Glutamatergic neuron (in vitro differentiated cells): Measurements from ENCODE around the gene NXNL2. TPM values are rescaled to one million over a fixed set of nuclear protein-coding genes. Genes with fewer than 3 reads are reported as not detected.

Experiments
- DNase-seq: peaks from one replicate; pipeline ENCODE4 v3.0.0; 2022
- H3K27ac Mint-ChIP-seq: one replicate; pipeline ENCODE4 v1.8.0; 2020; ENCODE audit warnings: mild to moderate bottlenecking, mixed read lengths, inconsistent platforms; ENCODE audit not compliant: unreplicated experiment
- H3K27me3 Mint-ChIP-seq: one replicate; pipeline ENCODE4 v1.8.0; 2020; ENCODE audit warnings: mild to moderate bottlenecking, moderate library complexity, mixed read lengths, inconsistent platforms; ENCODE audit not compliant: unreplicated experiment
- H3K36me3 Mint-ChIP-seq: one replicate; pipeline ENCODE4 v1.8.0; 2020; ENCODE audit warnings: mild to moderate bottlenecking, mixed read lengths, inconsistent platforms; ENCODE audit not compliant: unreplicated experiment
- H3K4me1 Mint-ChIP-seq: one replicate; pipeline ENCODE4 v1.8.0; 2020; ENCODE audit warnings: mild to moderate bottlenecking, low read depth, mixed read lengths, inconsistent platforms; ENCODE audit not compliant: unreplicated experiment
- H3K4me3 Mint-ChIP-seq: one replicate; pipeline ENCODE4 v1.8.0; 2020; ENCODE audit warnings: mild to moderate bottlenecking, mixed read lengths, inconsistent platforms; ENCODE audit not compliant: unreplicated experiment
- H3K9me3 Mint-ChIP-seq: one replicate; pipeline ENCODE4 v1.8.0; 2020; ENCODE audit warnings: mild to moderate bottlenecking, moderate library complexity, mixed read lengths, inconsistent platforms; ENCODE audit not compliant: unreplicated experiment
- CTCF ChIP-seq: fragments of 200-600 bp; sonication (generic); IDR thresholded peaks from one replicate; pipeline ENCODE4 v1.5.0; 2021; ENCODE audit not compliant: partially characterized antibody, unreplicated experiment
- total RNA-seq: library from RNA; stranded (reverse); fragmentation: NEBNext Ultra II Directional; extraction: Animal tissue kit (Norgen Biotek cat#: 25700); gene quantifications from one replicate; pipeline ENCODE4 v1.2.1, GENCODE V29; 2021; ENCODE audit not compliant: unreplicated experiment

Gene NXNL2
- total RNA-seq, 1 donor from 2014 or later, result not detected

GRCh38 chr9:88559661-88560060, 24.7 kb downstream of the NXNL2 start:
- Mint-ChIP-seq H3K36me3 (no peaks in the 10 kb centered on the region), H3K27me3 (peaks cover 2% of the 10 kb centered on the region), H3K4me1 (no peaks in the 10 kb centered on the region), H3K27ac (no peak overlapping the region), H3K4me3 (no peak overlapping the region), H3K9me3 (no peaks in the 10 kb centered on the region)
- DNase-seq, result no peak
- no peak for TF ChIP-seq CTCF

GRCh38 chr9:88567870-88568269, 32.9 kb downstream of the NXNL2 start:
- no peak for TF ChIP-seq CTCF
- H3K9me3 Mint-ChIP-seq, result no peaks in the 10 kb centered on the region
- H3K4me3 Mint-ChIP-seq, result no peak overlapping the region
- no peaks in the 10 kb centered on the region for H3K27me3 Mint-ChIP-seq
- H3K27ac Mint-ChIP-seq, result no peak overlapping the region
- no peaks in the 10 kb centered on the region for H3K4me1 Mint-ChIP-seq
- no peaks in the 10 kb centered on the region for H3K36me3 Mint-ChIP-seq
- no peak for DNase-seq

- no peaks in the 10 kb centered on the region for H3K9me3 Mint-ChIP-seq
- no peak for DNase-seq
- no peak for TF ChIP-seq CTCF
- H3K27ac Mint-ChIP-seq, result no peak overlapping the region
- no peak overlapping the region for H3K4me3 Mint-ChIP-seq
- H3K27me3 Mint-ChIP-seq, result peaks cover 5% of the 10 kb centered on the region
- peaks cover 6% of the 10 kb centered on the region for H3K36me3 Mint-ChIP-seq
- H3K4me1 Mint-ChIP-seq, result peaks cover 8% of the 10 kb centered on the region
Measured at GRCh38 chr9:88571419-88571818, 36.4 kb downstream of the NXNL2 start.

GRCh38 chr9:88572684-88573083, 37.7 kb downstream of the NXNL2 start:
- H3K4me1 Mint-ChIP-seq, result peaks cover 10% of the 10 kb centered on the region
- no peaks in the 10 kb centered on the region for H3K9me3 Mint-ChIP-seq
- no peak overlapping the region for H3K27ac Mint-ChIP-seq
- no peak for TF ChIP-seq CTCF
- H3K4me3 Mint-ChIP-seq, result no peak overlapping the region
- H3K36me3 Mint-ChIP-seq, result peaks cover 6% of the 10 kb centered on the region
- no peak for DNase-seq
- peaks cover 5% of the 10 kb centered on the region for H3K27me3 Mint-ChIP-seq

- H3K9me3 Mint-ChIP-seq, result no peaks in the 10 kb centered on the region
- no peak overlapping the region for H3K27ac Mint-ChIP-seq
- no peak for TF ChIP-seq CTCF
- peaks cover 5% of the 10 kb centered on the region for H3K27me3 Mint-ChIP-seq
- peaks cover 6% of the 10 kb centered on the region for H3K36me3 Mint-ChIP-seq
- no peak for DNase-seq
- no peak overlapping the region for H3K4me3 Mint-ChIP-seq
- peaks cover 10% of the 10 kb centered on the region for H3K4me1 Mint-ChIP-seq
Measured at GRCh38 chr9:88574953-88575352, 40.0 kb downstream of the NXNL2 start.
